HG03135 (cell line): ENCODE results near the gene NUDT4B.
"Not testable (repeated sequence)": the region's sequence is repeated elsewhere in the genome, so short reads cannot be mapped to it uniquely, and the experiment has no call there.

Source experiments
- ATAC-seq: cut with Tn5 transposase; IDR thresholded peaks from one replicate; pipeline ENCODE4 v1.9.1; 2021; ENCODE audit warnings: mild to moderate bottlenecking, moderate library complexity; ENCODE audit not compliant: unreplicated experiment

The NUDT4B gene

GRCh38 chr1:148735538-148735937 lies 13.0 kb upstream of the NUDT4B start:
- ATAC-seq, result not testable (repeated sequence)

- not testable (repeated sequence) for ATAC-seq
Measured at GRCh38 chr1:148738667-148739066, 9.9 kb upstream of the NUDT4B start.

- not testable (repeated sequence) for ATAC-seq
Measured at GRCh38 chr1:148743200-148743599, 5.4 kb upstream of the NUDT4B start.

- peak; percentile 61 for ATAC-seq
Measured at GRCh38 chr1:148743726-148744720, 4.6 kb upstream of the NUDT4B start.

- ATAC-seq, result peak; percentile 77
Measured at GRCh38 chr1:148749335-148749681, 734 bp downstream of the NUDT4B start.

- ATAC-seq, result not testable (repeated sequence)
Measured at GRCh38 chr1:148756231-148756630, 7.7 kb downstream of the NUDT4B start.

GRCh38 chr1:148757446-148757845 lies 8.9 kb downstream of the NUDT4B start:
- not testable (repeated sequence) for ATAC-seq

GRCh38 chr1:148758412-148758811 lies 9.8 kb downstream of the NUDT4B start:
- ATAC-seq, result peak; percentile 95

GRCh38 chr1:148758925-148759324 lies 10.4 kb downstream of the NUDT4B start:
- not testable (repeated sequence) for ATAC-seq

- ATAC-seq, result not testable (repeated sequence)
Measured at GRCh38 chr1:148759749-148760148, 11.2 kb downstream of the NUDT4B start.

- ATAC-seq, result not testable (repeated sequence)
Measured at GRCh38 chr1:148760206-148760605, 11.6 kb downstream of the NUDT4B start.

- not testable (repeated sequence) for ATAC-seq
Measured at GRCh38 chr1:148761360-148761759, 12.8 kb downstream of the NUDT4B start.

GRCh38 chr1:148765238-148766019 lies 16.9 kb downstream of the NUDT4B start:
- not testable (repeated sequence) for ATAC-seq

- ATAC-seq, result not testable (repeated sequence)
Measured at GRCh38 chr1:148768541-148768940, 20.0 kb downstream of the NUDT4B start.

GRCh38 chr1:148769495-148769894 lies 20.9 kb downstream of the NUDT4B start:
- ATAC-seq, result not testable (repeated sequence)

GRCh38 chr1:148773690-148774089 lies 25.1 kb downstream of the NUDT4B start:
- not testable (repeated sequence) for ATAC-seq

GRCh38 chr1:148774102-148774501 lies 25.5 kb downstream of the NUDT4B start:
- not testable (repeated sequence) for ATAC-seq

GRCh38 chr1:148775263-148775662 lies 26.7 kb downstream of the NUDT4B start:
- ATAC-seq, result not testable (repeated sequence)

- not testable (repeated sequence) for ATAC-seq
Measured at GRCh38 chr1:148777649-148778048, 29.1 kb downstream of the NUDT4B start.

- not testable (repeated sequence) for ATAC-seq
Measured at GRCh38 chr1:148780404-148780803, 31.8 kb downstream of the NUDT4B start.

GRCh38 chr1:148791543-148792099 lies 43.0 kb downstream of the NUDT4B start:
- ATAC-seq, result not testable (repeated sequence)
